NCI-H2196 (cell line): ENCODE measurements around the gene ZNF488.
A peak's percentile ranks its signal among the peaks of the same experiment; 100 is the strongest.
"Not testable (repeated sequence)": the region's sequence is repeated elsewhere in the genome, so short reads cannot be mapped to it uniquely, and the experiment has no call there.

ENCODE experiments used
- DNase-seq: peaks from one replicate; lab custom pipeline; 2025; ENCODE audit not compliant: unreplicated experiment; lab: John Stamatoyannopoulos, UW

ZNF488 gene

GRCh38 chr10:47384148-47384921, at the start of gene ZNF488:
Gene ZNF488, minus strand, starts transcription at chr10:47384293. Its CDS starts 15,464 bp downstream, at chr10:47368829.
- peak; percentile 82 for DNase-seq

GRCh38 chr10:47425813-47426419, 41.8 kb upstream of the ZNF488 start:
- DNase-seq = no peak

- no peak for DNase-seq
Measured at GRCh38 chr10:47424231-47424630, 40.1 kb upstream of the ZNF488 start.

- no peak for DNase-seq
Measured at GRCh38 chr10:47423476-47423875, 39.4 kb upstream of the ZNF488 start.

- DNase-seq = no peak
Measured at GRCh38 chr10:47421057-47421952, 37.2 kb upstream of the ZNF488 start.

- DNase-seq = no peak
Measured at GRCh38 chr10:47420305-47421056, 36.4 kb upstream of the ZNF488 start.

GRCh38 chr10:47419421-47419820, 35.3 kb upstream of the ZNF488 start:
- no peak for DNase-seq

GRCh38 chr10:47418966-47419365, 34.9 kb upstream of the ZNF488 start:
- DNase-seq = no peak

- DNase-seq = no peak
Measured at GRCh38 chr10:47418321-47418720, 34.2 kb upstream of the ZNF488 start.

- not testable (repeated sequence) for DNase-seq
Measured at GRCh38 chr10:47416305-47417218, 32.5 kb upstream of the ZNF488 start.

- DNase-seq = no peak
Measured at GRCh38 chr10:47415520-47416304, 31.6 kb upstream of the ZNF488 start.

GRCh38 chr10:47414752-47415519, 30.8 kb upstream of the ZNF488 start:
- DNase-seq = no peak

GRCh38 chr10:47414227-47414592, 30.1 kb upstream of the ZNF488 start:
- DNase-seq = no peak

GRCh38 chr10:47413531-47414226, 29.6 kb upstream of the ZNF488 start:
- no peak for DNase-seq

- no peak for DNase-seq
Measured at GRCh38 chr10:47412869-47413268, 28.8 kb upstream of the ZNF488 start.

GRCh38 chr10:47412177-47412730, 28.2 kb upstream of the ZNF488 start:
- no peak for DNase-seq

GRCh38 chr10:47410862-47411261, 26.8 kb upstream of the ZNF488 start:
- no peak for DNase-seq
